ENCODE results near the gene FHOD3. TPM values are rescaled to one million over a fixed set of nuclear protein-coding genes. Genes with fewer than 3 reads are reported as not detected.

FHOD3 gene
- 1 to 10 TPM in 2 of 3 donors, under 1 TPM in 1; 0.89 to 7.6 (median 2.9) TPM for polyA plus RNA-seq

DNA sequence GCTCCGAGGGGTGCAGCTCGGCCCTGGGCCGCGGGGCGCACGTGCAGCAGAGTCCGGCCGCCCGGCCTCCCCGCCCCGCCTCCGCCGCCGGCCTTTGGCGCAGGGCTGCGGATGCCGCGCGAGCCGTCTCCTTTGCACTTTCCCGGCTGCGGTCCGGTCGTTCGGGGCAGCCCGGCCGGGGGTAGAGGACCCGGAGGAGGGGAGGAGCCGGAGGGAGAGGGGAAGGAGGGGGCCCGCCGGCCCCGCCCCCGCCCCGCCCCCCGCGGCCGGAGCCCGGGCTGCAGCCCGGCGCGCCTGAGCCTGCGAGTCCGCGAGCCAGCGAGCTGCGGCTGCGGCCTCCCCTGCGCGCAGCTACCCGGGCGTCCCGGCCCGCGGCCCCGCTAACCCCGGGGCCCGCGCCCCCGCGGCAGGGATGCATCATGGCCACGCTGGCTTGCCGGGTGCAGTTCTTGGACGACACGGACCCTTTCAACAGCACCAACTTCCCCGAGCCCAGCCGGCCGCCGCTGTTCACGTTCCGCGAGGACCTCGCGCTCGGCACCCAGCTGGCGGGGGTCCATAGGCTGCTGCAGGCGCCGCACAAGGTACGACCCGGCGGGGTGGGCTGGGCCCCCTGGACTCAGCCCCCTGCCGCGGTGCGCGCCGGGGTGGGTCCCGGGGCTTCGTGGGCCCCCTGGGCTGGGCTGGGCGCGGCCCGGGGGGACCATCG, at the start of gene FHOD3:
FHOD3 (plus strand) TSS at position 297 of the 709 bp plus-strand sequence; CDS start at position 420, 123 bp downstream.
- no peak within 1 kb of the TSS for H3K27ac ChIP-seq (ENCODE audit: low read depth, low read length)
- WGBS, 3 donors = 0 to 1% (median 1%) methylated on average over 49 to 91 of the region's 91 CpGs

GRCh38 chr18:36249392-36249791, 48.1 kb upstream of the FHOD3 start:
- H3K27ac ChIP-seq (ENCODE audit: low read depth, low read length) = no peak overlapping the region

DNA sequence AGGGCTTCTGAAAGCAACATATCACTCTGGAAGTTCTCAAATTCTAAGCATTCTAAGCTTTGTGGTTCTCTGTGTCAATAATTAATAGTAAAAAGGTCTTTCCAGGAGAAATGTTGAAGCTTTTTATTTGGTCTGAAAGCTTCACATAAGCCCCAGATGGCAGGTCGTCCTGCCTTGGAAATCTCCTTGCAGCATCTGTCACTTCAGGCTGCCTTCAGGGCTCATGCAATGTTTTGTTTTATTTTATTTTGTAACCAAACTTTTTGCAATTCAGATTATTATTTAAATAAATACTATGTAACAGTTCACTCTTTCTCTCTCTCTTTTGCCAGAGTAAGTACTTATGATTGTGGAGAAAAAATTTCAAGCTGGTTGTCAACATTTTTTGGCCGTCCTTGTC, 46.7 kb upstream of the FHOD3 start:
- 70 to 77% (median 77%) methylated on average over 2 of the region's 2 CpGs for WGBS, 3 donors
- no peak overlapping the region for H3K27ac ChIP-seq (ENCODE audit: low read depth, low read length)

GRCh38 chr18:36255072-36255698, 42.3 kb upstream of the FHOD3 start:
- WGBS, 3 donors = 69 to 84% (median 82%) methylated on average over 10 of the region's 10 CpGs
- no peak overlapping the region for H3K27ac ChIP-seq (ENCODE audit: low read depth, low read length)

DNA sequence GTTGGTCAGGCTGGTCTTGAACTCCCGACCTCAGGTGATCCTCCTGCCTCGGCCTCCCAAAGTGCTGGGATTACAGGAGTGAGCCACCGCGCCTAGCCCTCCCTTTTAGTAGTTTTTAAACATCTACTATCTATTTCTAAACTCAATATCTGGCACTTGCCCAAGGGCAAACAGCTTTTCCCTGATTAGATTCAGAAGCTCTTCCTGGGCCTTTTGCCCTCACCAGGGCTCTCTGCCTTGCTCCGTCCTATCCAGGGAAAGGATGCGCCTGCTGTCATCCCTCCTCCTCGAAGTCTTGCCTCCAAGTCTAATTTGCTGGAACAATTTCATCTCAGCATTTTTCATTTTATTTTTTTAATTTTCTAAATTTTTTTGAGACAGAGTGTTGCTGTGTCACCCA, 41.4 kb upstream of the FHOD3 start:
- WGBS, 3 donors = 86 to 91% (median 90%) methylated on average over 7 of the region's 7 CpGs

GRCh38 chr18:36262971-36263370, 34.5 kb upstream of the FHOD3 start:
- WGBS, 3 donors = 94 to 95% (median 94%) methylated on average over 1 of the region's 1 CpG
- H3K27ac ChIP-seq (ENCODE audit: low read depth, low read length) = no peak overlapping the region

More for the DNA sequence above, 41.4 kb upstream of the FHOD3 start:
- no peak overlapping the region for H3K27ac ChIP-seq (ENCODE audit: low read depth, low read length)

- WGBS, 3 donors = 85 to 89% (median 88%) methylated on average over 8 of the region's 8 CpGs
- no peak overlapping the region for H3K27ac ChIP-seq (ENCODE audit: low read depth, low read length)
These were observed 33.2 kb upstream of the FHOD3 start for GRCh38 chr18:36264283-36264682.

- no peak overlapping the region for H3K27ac ChIP-seq (ENCODE audit: low read depth, low read length)
- 34 to 51% (median 47%) methylated on average over 5 of the region's 5 CpGs for WGBS, 3 donors
These were observed 32.5 kb upstream of the FHOD3 start for GRCh38 chr18:36265015-36265414.

- WGBS, 3 donors = 80 to 82% (median 81%) methylated on average over 4 of the region's 4 CpGs
- H3K27ac ChIP-seq (ENCODE audit: low read depth, low read length) = no peak overlapping the region
These were observed 28.4 kb upstream of the FHOD3 start for GRCh38 chr18:36269157-36269556.

DNA sequence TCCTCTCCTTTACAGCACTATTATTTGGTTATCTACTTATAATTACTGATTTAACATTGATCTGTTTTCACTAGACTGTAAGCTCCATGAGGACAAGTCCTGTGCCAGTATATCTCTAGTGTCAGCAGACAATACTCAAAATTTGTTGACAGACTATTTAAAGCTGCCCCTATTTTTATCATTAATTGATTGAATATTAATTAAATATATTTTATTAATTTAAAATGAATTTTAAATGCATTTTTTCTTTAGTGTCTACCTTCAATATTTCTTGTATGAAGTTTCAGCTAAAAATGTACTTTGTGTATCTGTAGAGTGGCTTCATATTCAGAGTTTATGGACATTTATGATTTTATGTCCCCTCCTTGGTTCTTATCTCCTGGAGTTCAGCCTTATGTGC, 26.4 kb upstream of the FHOD3 start:
- no peak overlapping the region for H3K27ac ChIP-seq (ENCODE audit: low read depth, low read length)

DNA sequence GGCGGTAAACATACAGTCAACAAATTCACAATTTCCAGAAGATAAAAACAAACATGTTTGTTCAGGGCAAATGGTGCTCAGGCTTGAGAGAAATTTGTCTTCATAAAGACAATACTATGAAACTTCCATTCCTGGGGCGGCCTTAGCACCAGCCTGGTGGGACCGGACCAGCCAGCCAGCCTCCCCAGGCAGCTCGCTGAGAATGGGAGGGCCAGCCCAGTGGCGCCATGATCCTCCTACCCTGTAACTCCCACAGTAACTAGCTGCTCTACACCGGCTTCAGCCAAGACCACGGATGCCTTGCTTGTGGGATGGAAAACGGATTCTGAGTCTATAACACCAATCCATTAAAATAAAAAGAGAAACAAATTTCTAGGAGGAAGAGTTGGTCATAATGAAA, 24.2 kb upstream of the FHOD3 start:
- WGBS, 3 donors = 93 to 96% (median 94%) methylated on average over 8 of the region's 8 CpGs
- H3K27ac ChIP-seq (ENCODE audit: low read depth, low read length) = no peak overlapping the region

GRCh38 chr18:36274083-36274715, 23.3 kb upstream of the FHOD3 start:
- WGBS, 3 donors = 85 to 87% (median 87%) methylated on average over 8 of the region's 8 CpGs
- no peak overlapping the region for H3K27ac ChIP-seq (ENCODE audit: low read depth, low read length)

DNA sequence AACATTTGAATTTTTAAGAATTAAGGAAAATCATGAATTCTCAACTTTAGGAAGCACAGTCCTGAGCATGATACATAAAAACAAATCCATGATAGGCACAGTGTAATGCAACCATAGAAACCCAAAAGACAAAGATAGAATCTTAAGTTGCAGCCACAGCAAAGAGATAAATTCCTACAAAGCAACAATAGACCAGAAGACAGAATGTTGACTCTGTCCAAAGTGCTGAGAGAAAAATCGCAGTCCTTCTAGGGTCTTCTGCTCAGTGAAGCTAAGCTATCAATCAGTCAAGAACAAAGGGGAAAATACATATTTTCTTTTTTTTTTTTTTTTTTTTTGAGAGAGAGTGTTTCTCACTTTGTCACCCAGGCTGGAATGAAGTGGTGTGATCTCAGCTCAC, 22.0 kb upstream of the FHOD3 start:
- no peak overlapping the region for H3K27ac ChIP-seq (ENCODE audit: low read depth, low read length)
- WGBS, 3 donors = 80 to 92% (median 92%) methylated on average over 1 of the region's 1 CpG

- WGBS, 3 donors = 66 to 75% (median 68%) methylated on average over 3 of the region's 3 CpGs
- H3K27ac ChIP-seq (ENCODE audit: low read depth, low read length) = no peak overlapping the region
These were observed 18.5 kb upstream of the FHOD3 start for GRCh38 chr18:36279001-36279400.

DNA sequence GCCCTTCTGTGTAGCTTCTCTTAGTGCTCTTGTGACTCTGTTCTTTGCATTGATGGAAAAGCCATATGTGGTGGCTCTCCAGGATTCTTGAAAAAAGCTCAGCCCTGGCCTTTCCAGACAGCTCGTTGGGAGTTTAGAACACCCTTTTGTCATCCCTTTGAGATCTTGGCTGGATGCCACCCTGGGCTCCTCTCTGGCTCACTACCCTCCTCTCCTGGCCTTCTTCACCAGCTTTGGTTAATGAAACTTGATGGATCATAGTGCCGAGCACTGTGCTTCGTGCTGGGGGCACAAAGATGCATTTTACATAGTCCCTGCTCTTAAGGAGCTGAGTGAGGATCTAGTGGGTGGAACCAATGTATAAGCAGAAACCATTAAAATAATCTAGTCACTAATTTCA, 15.6 kb upstream of the FHOD3 start:
- H3K27ac ChIP-seq (ENCODE audit: low read depth, low read length) = no peak overlapping the region
- 42 to 56% (median 46%) methylated on average over 3 of the region's 3 CpGs for WGBS, 3 donors

- H3K27ac ChIP-seq (ENCODE audit: low read depth, low read length) = no peak overlapping the region
- 61 to 81% (median 79%) methylated on average over 6 of the region's 6 CpGs for WGBS, 3 donors
These were observed 14.1 kb upstream of the FHOD3 start for GRCh38 chr18:36283448-36283847.

- no peak overlapping the region for H3K27ac ChIP-seq (ENCODE audit: low read depth, low read length)
- WGBS, 3 donors = 59 to 61% (median 60%) methylated on average over 4 of the region's 4 CpGs
These were observed 13.2 kb upstream of the FHOD3 start for GRCh38 chr18:36284268-36284667.

DNA sequence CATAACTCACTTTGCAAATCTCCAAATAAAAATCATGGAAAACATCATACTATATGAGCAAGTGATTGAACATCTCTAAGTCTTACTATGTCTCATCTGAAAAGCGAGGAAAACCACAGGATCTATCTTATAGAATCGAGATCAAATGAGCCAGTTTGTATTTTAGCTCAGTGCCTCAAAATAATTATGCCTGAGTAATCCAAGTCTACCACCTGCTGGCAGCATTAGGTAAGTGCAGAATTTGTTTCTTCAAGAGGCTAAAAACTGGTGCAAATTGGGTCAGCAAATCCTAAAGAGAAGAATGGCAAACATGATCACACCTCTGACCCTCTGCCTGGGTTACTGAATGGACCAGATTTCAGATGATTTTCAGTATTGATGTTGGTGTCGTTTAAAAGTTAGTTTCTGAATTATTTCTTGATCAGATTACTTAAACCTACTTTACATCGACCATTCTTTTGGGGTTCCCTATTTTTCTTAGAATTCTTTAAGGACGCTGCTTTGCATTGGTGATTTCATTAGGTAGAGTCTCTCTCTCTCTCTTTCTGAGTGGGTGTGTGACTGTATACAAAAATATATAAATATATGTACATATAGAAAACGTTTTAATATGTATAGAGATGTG, 12.7 kb upstream of the FHOD3 start:
- H3K27ac ChIP-seq (ENCODE audit: low read depth, low read length) = no peak overlapping the region
- WGBS, 3 donors = 31 to 32% (median 31%) methylated on average over 6 of the region's 6 CpGs

- H3K27ac ChIP-seq (ENCODE audit: low read depth, low read length) = no peak overlapping the region
- 90 to 98% (median 94%) methylated on average over 2 of the region's 2 CpGs for WGBS, 3 donors
These were observed 9.9 kb upstream of the FHOD3 start for GRCh38 chr18:36287653-36288052.

All from adipose tissue (tissue), 3 donors.